NCI-H187 (cell line): Measurements from ENCODE around the gene NREP.

Experiments used
- DNase-seq, 2 experiments: peaks; one replicate each; lab custom pipeline; 2025; lab: John Stamatoyannopoulos, UW

The NREP gene

DNA sequence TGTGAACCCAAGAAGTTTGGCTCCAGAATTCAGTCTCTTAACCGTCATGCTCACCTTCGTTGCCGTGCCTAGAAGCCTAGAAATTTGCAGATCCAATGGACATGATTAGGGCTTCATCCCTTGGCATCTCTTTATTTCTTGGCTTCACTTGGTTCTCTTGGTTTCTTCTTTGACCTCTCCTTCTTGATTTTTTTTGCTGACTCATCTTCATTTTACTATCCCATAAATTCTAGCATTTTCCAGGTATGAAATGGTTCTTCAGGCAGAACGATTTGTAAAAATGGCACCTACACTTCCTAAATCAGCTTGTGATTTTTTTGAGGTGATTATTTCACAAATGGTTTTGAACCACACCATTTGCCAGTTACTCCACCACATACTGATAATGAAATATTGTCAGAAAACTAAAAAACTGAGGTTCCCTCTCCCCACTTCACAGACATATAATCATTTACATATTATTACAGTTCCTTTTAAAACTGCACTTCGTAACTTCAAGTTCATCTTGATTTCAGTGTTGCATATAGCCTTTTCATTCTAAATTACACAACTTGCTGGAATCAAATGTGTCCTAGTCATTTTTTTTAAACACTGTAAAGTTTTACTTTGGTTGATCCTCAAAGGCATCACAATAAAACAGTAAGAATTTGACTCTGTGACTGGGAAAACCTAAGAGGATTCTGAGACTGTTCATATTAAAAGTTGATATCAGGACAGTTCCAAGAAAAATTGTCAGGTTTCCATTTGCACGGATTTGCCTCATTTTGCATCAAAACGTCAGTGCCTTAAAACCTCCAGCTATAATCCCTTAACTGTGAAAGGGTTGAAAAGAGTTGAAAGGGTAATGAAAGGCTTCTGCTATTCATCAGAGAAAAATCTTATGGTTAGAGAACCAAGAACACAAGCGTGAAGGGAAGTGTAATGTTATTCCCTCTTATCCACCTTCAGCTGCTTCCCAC is 8.9 kb upstream of the NREP start:
- no peak for DNase-seq

DNA sequence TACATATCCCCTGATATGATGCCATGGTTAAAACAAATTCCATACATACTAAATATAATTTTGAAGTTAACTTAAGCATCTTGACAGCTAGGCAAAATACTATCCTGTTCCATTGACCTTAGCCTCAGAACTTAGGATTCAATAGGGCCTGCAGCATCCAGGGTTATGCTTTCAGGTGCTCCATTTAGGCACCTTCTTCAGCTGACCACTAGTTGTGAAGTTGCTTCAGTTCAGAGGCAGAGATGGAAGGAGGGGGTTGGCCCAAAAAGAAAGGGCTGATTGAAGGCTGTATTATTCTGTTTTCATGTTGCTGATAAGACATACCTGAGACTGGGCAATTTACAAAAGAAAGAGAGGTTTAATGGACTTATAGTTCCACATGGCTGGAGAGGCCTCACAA is 7.0 kb upstream of the NREP start:
- no peak for DNase-seq

DNA sequence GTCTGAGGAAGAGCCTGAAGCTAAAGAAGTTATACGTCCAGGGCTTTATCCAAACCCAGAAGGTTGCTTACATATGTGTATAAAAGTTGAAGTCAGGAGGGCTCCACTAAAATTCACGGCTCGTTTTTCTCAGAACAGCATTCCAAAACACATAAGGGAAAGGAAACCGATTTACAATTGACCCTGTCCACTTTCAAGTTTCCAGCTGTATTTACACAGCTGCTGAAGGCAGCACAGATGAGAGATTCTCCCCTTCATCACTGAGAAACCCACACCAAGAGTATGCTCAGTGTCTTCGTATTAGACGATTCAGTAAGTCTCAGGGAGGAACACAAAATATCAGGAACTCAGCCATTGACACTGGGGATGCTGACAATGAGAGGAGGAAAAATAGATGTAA is 5.9 kb upstream of the NREP start:
- no peak for DNase-seq

DNA sequence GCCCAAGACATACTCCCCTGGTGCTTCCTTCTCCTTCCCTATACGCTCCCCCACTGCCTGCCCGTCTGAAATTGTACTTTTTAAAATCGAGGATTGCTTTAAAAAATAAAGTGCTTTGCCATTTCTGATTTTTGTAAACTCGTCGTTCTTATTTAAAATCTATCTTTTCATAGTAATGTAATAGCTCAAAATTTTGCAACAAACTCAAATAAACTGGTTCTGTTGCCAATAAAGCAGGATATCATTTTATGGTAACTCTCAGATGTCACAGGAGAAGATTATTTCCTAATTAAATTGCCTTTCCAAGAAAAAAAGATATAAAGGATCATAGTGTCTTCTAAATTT is 1.3 kb upstream of the NREP start:
- no peak for DNase-seq

DNA sequence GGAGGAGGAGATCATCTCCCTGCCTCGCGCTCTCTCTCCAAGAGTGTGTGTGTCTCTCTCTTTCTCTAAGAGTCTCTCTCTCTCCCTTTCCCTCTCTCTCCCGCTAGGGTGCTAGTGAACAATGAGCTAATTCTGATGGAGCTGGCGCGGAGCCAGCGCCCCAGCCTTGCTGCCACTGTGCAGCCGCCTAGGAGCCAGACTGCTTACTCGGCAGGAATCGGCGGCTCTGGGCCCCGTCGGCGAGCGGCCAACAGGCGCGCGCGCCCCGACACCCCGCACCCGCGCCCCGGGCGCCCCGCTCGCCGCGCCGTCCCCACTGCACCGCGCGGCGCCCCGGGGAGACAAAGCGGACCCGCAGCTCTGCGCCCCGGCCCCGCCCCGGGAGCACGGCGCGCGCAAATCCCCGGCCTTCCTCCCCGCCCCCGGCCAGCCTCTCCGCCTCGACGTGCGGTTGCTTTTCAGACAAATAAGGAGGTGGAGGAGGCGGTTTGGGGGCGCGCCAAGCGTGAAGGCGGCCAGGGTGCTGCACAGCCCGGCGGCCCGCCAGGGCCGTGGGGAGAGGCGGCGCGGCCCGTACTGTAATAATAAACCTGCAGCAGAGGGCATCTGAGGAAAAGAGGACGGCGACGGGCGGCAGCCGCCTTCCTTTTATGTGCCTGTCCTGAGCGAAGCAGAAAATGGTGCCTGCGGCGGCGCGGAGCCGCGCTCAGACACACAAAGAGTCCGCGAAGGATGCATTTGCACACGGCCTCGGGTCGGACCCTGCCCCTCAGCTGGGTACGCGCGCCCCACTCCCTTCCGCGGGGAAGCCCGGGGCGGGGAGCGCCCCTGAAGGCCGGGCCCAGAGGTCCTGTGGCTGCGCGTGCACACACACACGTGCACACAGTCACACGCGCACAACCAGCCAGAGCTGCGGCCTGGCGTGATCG is 625 bp upstream of the NREP start:
- peak; percentile 89 to 93 for DNase-seq

DNA sequence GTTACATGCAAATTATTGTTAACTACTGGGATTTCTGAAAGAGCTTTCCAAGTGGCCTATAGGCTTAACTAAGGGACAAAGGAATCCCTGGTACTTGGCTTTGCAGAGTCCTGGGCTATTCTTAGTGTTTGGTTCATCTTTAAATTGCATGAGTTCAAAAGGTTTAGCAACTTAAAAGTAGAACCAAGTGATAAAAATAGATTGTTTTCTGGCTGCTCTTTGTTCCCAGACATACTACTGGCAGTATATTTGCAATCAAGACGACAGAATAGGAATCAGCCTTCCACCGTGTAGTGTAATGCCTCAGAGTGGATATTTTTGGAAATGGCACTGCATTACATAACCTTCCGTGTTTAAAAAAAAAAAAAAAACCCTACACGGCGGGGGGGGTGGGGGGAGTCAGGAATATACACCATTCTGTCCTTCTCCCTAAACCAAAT is 1.0 kb downstream of the NREP start:
- DNase-seq: no peak

DNA sequence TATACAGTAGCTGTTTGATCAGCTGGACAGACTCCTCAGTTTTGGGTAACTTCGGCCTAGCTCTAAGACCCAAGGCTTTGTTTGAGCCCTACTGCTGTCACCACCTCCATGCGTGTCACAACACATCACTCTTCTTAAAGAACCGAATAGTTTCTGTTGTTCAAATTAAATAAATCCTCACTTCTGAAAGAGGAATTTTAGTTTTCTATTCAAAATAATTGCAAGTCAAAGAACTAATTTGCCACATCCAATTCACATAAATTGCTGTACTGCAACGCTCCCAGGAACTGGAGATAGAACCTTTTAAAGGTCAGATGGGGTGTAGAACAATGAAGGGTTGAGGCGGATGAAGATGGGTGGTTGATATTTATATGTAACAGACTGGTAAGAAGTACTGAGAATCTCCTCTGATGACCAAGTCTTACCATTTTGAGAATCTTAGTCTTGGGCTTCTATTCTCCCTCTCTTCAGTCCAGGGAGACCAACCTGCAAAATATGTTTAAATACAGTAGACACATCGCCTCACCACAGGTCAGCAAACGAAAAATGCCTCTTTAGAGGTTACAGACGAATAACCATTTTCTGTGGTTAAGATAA is 1.6 kb downstream of the NREP start:
- DNase-seq: no peak

DNA sequence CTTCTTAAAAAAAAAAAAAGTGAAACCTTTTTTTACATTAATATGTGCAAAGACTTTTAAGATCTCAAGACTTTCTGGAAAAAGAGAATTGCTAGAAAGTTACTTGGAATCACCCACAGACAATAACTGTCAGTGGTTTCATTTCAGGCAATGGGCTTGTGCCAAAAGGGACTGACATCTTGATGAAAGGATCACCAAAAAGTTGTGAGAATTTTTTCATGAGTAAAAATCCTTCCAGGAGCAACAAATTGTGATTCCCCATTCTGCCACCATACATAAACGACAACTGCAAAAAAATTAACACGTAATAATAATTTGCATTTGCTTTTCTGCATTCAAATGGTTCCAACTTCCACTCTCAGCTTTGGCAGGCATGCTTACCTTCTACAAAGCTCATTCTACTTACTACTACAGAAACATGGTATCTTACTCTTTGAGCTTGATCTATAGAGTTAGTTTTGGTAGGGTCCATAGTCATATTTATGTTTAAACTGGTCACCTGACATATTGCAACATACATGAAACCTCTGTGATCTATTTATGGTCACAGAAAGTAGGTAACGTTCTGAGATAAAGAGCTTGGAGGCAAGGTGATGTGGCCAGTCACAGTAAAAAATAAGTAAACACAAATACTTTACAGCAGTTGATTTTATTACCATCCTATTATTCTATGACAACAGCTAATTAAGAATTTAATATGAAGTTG is 3.0 kb downstream of the NREP start:
- DNase-seq: no peak

DNA sequence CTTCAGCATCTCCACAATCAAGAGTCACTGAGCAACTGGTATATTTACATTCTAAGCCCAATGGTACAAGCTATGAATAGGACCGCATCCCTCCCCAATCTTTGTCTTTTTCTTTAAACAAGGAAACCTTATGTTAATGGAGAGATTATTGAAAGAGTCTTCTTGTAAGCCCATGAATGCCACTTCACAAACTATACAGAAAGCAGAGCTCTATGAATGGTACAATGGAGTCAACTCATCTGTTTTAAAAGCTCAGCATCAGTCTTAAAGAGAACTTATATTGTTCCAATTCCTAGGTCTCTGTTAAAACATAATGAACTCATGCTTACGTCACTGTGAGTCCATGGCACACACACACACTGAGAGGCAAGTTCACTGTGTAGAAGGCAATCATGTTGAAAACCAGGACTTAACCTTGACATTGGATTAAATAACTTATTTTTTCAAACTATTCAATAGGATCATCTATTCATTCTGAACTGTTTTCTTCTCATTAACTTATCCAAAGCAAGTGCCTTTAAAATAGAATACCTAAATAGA is 4.5 kb downstream of the NREP start:
- DNase-seq: no peak

DNA sequence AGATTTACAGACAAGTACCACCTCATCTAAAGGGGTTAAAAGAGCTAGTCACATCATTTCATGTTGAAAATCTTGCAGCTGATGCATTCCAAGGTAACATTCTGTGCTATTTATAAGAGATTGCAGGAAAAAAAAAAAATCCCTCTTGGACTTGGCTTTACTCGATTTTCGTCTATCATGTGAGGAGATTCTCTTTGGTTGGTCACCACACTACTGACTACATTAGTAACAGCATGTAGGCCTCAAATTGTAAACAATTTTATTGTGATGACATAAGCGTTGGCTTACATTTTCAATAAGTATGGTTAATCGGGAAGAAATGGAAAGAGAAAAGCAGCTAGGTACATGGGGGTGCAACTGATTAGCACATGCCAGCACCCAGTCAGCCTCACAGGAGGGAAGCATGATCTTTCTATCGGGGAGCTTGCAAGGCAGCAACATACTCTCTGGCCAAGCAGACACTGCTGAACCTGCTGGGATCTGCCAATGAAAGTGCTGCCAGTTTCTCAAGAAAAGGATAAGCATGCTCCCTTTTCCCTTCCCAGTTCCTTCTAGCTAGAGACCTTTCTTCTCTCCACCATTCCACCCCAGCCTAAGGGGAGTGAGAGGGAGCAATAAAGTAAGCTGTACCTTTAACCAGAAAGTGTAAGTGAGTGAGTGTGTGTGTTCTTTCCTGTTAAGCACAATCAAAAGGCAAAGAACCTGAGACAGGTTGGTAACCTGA is 7.5 kb downstream of the NREP start:
- DNase-seq: no peak

DNA sequence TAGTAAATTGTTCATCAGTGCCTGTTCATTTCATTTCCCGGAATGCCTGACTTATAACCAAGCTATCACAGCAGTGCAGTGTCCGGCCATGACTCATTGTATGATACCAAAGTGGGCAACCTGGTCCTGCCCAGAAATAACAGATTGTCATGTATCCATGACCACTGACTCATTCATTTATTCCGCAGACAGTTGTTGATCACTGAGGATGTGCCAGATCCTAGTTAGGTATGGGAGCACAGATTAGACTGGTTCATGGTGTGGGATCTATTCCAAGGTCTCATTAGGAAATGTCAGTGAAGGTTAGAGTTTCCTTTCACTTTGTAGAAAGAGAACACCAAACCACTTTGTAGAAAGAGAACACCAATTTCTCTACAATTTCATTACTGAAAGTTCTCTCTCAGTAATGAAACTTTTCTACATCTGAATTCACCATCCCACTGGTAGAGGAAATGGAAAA is 8.7 kb downstream of the NREP start:
- DNase-seq: no peak

DNA sequence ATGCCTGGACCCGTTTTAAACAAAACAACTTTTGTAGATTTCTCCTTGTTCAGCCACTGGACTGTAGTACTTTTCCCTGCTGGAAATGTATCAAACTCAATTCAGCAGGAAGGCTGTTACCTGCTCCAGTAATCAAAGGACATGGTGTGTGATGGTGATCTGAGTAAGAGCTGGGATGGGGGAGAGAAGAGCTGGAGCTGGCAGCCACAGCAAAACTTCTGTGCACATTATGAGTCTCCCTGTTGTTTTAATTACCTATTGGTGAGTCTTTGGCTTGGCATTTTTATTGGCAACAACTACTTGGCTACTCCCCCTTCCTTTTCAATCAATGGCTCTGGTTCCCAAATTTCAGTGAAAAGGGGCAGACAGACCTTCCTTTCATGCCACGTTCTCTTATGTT is 9.7 kb downstream of the NREP start:
- no peak for DNase-seq

DNA sequence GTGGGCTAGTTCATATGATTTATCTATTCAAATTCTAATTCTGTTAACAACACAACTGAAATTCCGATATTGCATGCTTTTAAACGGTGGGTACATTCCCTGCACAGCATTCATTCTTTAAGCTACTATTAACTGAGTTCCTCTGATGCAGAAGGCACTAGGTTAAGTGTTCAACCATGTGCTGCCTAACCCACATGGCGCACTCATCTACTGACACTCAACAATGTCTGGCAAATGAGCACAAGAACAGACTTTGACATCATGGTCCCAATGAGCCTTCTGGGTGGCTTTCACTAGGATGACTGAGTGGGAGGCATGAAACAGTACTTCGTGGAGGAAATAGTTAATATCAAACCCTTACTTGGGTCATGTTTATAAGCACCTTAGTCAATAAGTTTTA is 10.2 kb downstream of the NREP start:
- DNase-seq: no peak

DNA sequence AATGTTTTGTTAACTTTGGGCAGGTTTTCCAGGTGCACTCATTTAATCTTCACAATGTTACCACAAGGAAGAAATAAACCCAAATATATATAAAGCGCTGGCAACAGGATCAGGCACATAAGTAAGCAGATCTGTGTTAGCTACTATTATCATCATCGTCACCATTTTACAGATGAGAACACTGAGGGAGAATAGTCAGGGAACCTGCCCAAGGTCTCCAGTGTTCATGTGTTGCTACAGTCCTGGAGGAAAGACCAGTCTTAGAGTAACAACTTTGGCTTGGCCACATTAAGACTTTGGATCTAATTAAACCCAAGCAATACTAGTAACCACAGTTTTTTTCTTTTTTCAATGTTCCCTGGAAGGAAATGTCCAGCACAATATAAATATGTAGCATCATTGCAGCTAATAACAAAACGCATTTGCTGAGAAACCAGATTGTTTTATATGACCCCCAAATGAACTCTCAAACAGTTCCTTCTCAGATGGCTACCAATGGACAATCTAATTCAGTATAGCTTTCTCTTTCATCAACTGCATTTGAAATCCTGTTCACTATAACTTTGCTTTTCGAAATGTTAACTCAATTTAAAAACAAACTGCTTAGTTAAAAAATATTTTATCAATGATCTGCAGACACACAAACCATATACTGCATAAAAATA is 11.8 kb downstream of the NREP start:
- no peak for DNase-seq

DNA sequence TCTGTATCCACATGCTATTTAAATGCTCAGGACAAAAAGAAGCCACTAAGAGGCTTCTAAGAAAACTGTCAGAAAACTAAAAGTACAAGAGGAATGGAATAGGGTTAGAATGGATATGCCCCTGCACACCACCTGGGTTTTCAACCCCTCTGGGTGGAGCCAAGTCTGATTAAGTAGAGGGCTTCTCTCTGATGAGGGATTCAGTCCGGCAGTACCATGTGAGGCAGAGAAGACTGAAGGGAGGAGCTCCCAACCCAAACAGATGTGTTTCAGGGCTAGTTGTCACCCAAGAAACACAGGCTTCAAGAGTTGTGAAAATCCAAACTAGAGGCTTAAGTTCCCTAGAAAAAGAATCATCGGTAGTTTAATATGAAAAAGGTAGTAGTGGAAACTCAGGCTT is 12.5 kb downstream of the NREP start:
- DNase-seq: no peak

DNA sequence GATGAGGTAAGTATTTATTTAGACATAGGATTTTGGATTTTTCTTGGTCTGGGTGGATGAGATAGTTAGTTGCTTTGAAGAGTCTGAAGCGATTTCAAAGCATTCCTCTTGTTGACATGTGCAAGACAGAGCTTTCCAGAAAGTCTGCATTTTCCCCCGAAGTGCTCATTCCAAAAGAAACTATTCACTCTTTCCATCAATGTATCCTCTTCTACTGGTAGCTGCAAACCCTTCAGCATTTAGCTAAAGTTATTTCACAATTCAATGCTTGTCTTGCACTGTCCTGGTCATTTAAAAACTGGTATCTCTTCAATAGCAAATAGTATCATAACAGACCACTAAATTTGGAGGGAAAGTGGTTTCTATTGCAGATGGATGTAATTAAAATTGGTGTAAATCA is 13.0 kb downstream of the NREP start:
- no peak for DNase-seq

DNA sequence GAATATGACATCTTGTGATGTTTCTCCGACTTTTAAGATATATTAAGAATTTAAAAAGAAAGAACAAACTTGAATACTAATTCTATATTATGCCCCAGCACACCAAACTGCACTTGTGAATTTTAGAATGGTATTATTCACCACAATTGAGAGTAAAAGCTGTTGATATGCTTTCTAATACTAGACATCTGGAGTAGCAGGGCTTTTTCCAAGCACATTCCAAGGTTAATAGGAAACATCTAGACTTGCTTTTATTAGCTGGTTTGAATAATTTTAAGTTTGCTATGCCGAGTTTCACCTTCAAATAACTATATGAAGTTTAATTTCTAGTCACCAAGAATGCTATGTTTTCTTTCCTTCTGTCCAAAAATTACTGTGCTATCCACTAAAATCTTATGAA is 13.5 kb downstream of the NREP start:
- DNase-seq: no peak

DNA sequence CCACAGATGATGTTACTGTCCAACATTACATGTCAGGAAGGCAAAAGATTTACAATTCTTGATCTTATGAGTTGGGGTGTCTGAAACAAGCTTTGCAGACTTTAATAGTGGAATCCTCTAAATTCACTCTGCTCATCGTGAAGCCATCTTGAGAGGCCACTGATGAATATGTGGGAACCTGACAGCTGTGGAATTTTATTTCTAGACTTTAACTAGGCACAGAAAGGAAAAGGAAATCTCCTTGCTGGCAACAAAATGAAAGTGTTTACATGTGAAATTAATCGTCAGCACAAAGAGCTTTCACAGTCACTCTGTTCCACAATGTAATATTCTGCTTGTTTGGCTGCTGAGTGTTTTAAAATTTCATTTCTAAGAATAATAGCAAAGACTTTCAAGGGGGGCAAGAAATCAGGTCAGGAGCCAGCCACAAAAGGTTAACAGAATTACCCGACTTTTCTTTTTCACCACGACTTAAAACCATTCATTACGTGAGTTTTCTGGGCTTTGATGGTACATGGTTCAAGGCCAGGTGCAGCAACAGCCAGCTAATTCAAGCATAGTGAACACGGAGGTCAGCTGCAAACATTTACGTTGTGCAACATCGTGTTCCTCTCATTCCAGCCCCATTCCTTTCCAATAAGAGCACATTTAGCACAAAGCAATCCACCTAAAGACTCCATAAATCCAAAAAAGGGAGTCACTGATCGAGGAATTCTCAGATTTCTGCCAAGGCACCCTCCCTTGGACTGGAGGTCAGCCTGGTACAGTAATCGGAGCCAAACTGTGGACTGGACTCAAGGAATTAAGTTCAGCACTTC is 14.6 kb downstream of the NREP start:
- DNase-seq: no peak

DNA sequence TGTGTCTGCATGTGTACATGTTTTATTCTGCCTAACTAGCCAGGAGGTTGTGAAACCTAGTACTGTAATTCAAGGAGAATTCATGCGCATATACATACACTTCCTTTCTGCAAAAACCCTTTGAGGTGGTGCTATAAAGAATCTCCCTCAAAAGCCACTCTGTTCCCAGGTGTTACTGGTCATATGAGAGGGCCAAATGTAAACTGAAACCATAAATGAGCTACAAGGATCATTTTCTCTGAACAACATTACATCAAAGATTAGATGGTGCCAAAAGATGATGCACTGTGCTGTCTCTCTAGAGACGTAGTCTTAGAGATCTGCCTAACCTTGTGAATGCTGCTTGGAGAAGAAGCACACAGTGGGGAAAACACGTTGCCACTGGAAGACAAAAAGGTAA is 15.7 kb downstream of the NREP start:
- peak in 1 of 2 experiments; percentile 17 for DNase-seq
